Naive thymus-derived CD4-positive, alpha-beta T cell (primary cell): ENCODE data around the gene FNDC3B. TPM values are rescaled to one million over a fixed set of nuclear protein-coding genes. Genes with fewer than 3 reads are reported as not detected.
"Not testable (repeated sequence)": the region's sequence is repeated elsewhere in the genome, so short reads cannot be mapped to it uniquely, and the experiment has no call there.

Experiments used
- ATAC-seq: fragments of 150-1000 bp; cut with Tn5 transposase; 2 replicates; pipeline ENCODE4 v1.10.0; 2021; ENCODE audit warnings: mild to moderate bottlenecking, moderate library complexity
- CTCF ChIA-PET: fragments of 350-600 bp; sonication (Branson Sonifier 250); formaldehyde crosslinking; loops from one replicate; lab custom pipeline; 2021; ENCODE audit warnings: antibody characterized with exemption; lab: Charles Lee
- POLR2A ChIA-PET: fragments of 350-600 bp; sonication (Branson Sonifier 250); formaldehyde crosslinking; loops from one replicate; lab custom pipeline; 2021; ENCODE audit warnings: antibody characterized with exemption, inconsistent platforms; lab: Charles Lee
- DNase-seq, 9 donors: peaks; one replicate each; pipeline versions ENCODE4 v3.0.0 to v3.0.0-alpha.2; 2020 to 2022; ENCODE audit warnings: mixed read lengths in 1 of 9
- H3K27ac ChIP-seq: one replicate; pipeline ENCODE4 v1.7.0; 2013; ENCODE audit warnings: mild to moderate bottlenecking, low read depth, low read length, moderate library complexity
- H3K27me3 ChIP-seq, 2 donors: one replicate each; pipeline ENCODE4 v1.7.0; 2013; ENCODE audit warnings: low read length in 2 of 2, mild to moderate bottlenecking in 2 of 2, moderate library complexity in 2 of 2; ENCODE audit not compliant: control insufficient read depth in 2 of 2, insufficient read depth in 2 of 2
- H3K36me3 ChIP-seq, 3 experiments: 1 replicate in 2 of 3; 2 replicates in 1 of 3; pipeline ENCODE4 v1.7.0; 2013; ENCODE audit warnings: low read length in 3 of 3, mild to moderate bottlenecking in 3 of 3, moderate library complexity in 1 of 3; ENCODE audit not compliant: insufficient read depth in 3 of 3, control insufficient read depth in 2 of 3
- H3K4me1 ChIP-seq, 2 donors: one replicate each; pipeline ENCODE4 v1.7.0; 2013; ENCODE audit warnings: low read length in 2 of 2, mild to moderate bottlenecking in 2 of 2, moderate library complexity in 1 of 2; ENCODE audit not compliant: control insufficient read depth in 2 of 2, insufficient read depth in 2 of 2
- H3K4me3 ChIP-seq: 2 replicates; pipeline ENCODE4 v1.7.0; 2013; ENCODE audit warnings: mild to moderate bottlenecking, low read length
- H3K9me3 ChIP-seq, 3 experiments: 1 replicate in 2 of 3; 2 replicates in 1 of 3; pipeline ENCODE4 v1.7.0; 2013; ENCODE audit warnings: low read length in 3 of 3; ENCODE audit not compliant: control insufficient read depth in 2 of 3
- H3K27ac Mint-ChIP-seq, 9 donors: one replicate each; pipeline ENCODE4 v1.8.0; 2020 to 2022; ENCODE audit warnings: mixed read lengths in 9 of 9, mild to moderate bottlenecking in 8 of 9, moderate library complexity in 5 of 9, inconsistent platforms in 2 of 9
- H3K27me3 Mint-ChIP-seq, 5 donors: one replicate each; pipeline ENCODE4 v1.8.0; 2021 to 2022; ENCODE audit warnings: mixed read lengths in 5 of 5, mild to moderate bottlenecking in 1 of 5
- H3K36me3 Mint-ChIP-seq, 5 donors: one replicate each; pipeline ENCODE4 v1.8.0; 2020 to 2022; ENCODE audit warnings: mixed read lengths in 5 of 5, mild to moderate bottlenecking in 3 of 5, inconsistent platforms in 1 of 5
- H3K4me1 Mint-ChIP-seq, 7 donors: one replicate each; pipeline ENCODE4 v1.8.0; 2020 to 2022; ENCODE audit warnings: mixed read lengths in 7 of 7, mild to moderate bottlenecking in 3 of 7, inconsistent platforms in 1 of 7
- H3K4me3 Mint-ChIP-seq, 10 donors: one replicate each; pipeline ENCODE4 v1.8.0; 2020 to 2022; ENCODE audit warnings: mild to moderate bottlenecking in 10 of 10, mixed read lengths in 10 of 10, moderate library complexity in 6 of 10, inconsistent platforms in 2 of 10
- H3K9me3 Mint-ChIP-seq, 11 donors: one replicate each; pipeline ENCODE4 v1.8.0; 2020 to 2022; ENCODE audit warnings: mixed read lengths in 11 of 11, mild to moderate bottlenecking in 4 of 11, inconsistent platforms in 1 of 11, moderate library complexity in 1 of 11
- intact Hi-C, 2 donors: fragments of 100-400 bp; cut with micrococcal nuclease; formaldehyde crosslinking; loops; one replicate each; pipeline ENCODE4 v1.15.1; 2023
- polyA plus RNA-seq, 2 donors: library from polyadenylated mRNA; unstranded; fragments of 300-500 nt; fragmentation: Illumina TruSeq; gene quantifications; one replicate each; pipeline ENCODE4 v1.2.3, GENCODE V29; 2021
- total RNA-seq, 6 experiments: library from RNA in 5 of 6; stranded (reverse) in 5 of 6; gene quantifications; 1 replicate in 5 of 6; 2 replicates in 1 of 6; pipeline ENCODE4 v1.2.3 and lab custom pipeline; 2021 to 2026

Gene FNDC3B
- total and polyA plus RNA-seq, 7 experiments from 2014 or later: 8.6 to 78.6 (median 25.6) TPM

DNA sequence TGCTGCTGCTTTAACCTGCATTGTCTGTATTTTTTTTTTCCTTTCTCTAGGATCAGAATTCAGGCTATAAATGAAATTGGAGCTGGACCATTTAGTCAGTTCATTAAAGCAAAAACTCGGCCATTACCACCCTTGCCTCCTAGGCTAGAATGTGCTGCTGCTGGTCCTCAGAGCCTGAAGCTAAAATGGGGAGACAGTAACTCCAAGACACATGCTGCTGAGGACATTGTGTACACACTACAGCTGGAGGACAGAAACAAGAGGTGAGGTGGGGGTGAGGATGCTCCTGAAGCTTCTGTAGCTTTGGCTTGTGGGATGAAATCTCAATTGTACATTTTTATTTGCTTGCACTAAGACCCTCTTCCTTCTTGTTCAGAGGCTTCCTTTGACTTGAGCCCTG is 323.2 kb downstream of the FNDC3B start:
- Mint-ChIP-seq H3K27me3 (no peaks in the 10 kb centered on the region), H3K4me1 (peaks cover 0 to 2% (median 0%) of the 10 kb centered on the region in 7 donors), H3K4me3 (no peak overlapping the region), H3K27ac (no peak overlapping the region), H3K9me3 (peaks cover 0 to 15% (median 3%) of the 10 kb centered on the region in 11 donors), H3K36me3 (peaks cover 13 to 91% (median 67%) of the 10 kb centered on the region in 5 donors)
- H3K4me1 ChIP-seq: no peaks in the 10 kb centered on the region
- DNase-seq (no peak), ATAC-seq (no peak)
- no peak overlapping the region for H3K4me3 ChIP-seq
- no peaks in the 10 kb centered on the region for H3K27me3 ChIP-seq
- H3K9me3 ChIP-seq: no peaks in the 10 kb centered on the region
- intact Hi-C loops: no loop called here
- peaks cover 0 to 11% (median 6%) of the 10 kb centered on the region in 3 experiments for H3K36me3 ChIP-seq
- CTCF ChIA-PET: no interaction called here
- POLR2A ChIA-PET: interaction anchor here (1.5 kb wide), 1 partner anchor 16 kb away, joined by 4 read pairs; no protein-coding TSS in a partner anchor
- no peak overlapping the region for H3K27ac ChIP-seq

DNA sequence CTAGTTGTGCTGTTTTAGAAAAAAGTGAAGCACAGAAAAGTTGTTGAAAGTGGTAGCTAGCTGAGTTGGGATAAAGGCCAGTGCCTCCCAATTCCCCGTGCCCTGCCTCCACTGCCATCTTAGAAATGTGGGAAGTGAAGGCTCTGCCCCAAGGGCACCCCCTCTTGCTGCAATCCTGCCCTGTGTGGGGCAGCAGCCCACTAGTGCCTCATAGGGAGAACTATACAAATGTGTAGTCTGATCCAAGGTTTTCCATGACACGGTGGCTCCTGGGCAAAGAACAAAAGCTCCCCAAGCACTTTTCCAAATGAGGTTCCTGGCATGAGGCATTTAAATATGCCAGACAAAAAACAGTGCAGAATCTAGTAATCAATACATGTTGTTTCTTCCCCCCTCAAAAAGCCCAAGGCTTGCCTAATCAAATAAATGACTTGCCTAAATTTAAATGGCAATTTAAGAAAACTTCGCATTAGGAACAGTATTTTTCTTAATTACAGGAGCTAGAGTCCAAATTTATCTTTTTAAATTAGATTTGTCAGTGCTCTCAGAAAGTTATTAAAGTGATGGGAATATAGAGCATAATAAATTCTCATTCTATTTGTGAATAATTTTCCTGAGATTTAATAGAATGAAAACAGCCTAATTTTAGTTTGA is 325.1 kb downstream of the FNDC3B start:
- peaks cover 0 to 6% (median 4%) of the 10 kb centered on the region in 3 experiments for H3K36me3 ChIP-seq
- H3K27ac ChIP-seq: no peak overlapping the region
- Mint-ChIP-seq H3K27me3 (no peaks in the 10 kb centered on the region), H3K4me1 (peaks cover 0 to 2% (median 0%) of the 10 kb centered on the region in 7 donors), H3K36me3 (peaks cover 13 to 89% (median 59%) of the 10 kb centered on the region in 5 donors), H3K4me3 (no peak overlapping the region), H3K27ac (no peak overlapping the region), H3K9me3 (peaks cover 0 to 15% (median 3%) of the 10 kb centered on the region in 11 donors)
- H3K27me3 ChIP-seq: no peaks in the 10 kb centered on the region
- CTCF ChIA-PET: interaction anchor here (0.8 kb wide), 1 partner anchor 22 kb away, joined by 3 read pairs; no protein-coding TSS in a partner anchor
- intact Hi-C loops: no loop called here
- no peaks in the 10 kb centered on the region for H3K9me3 ChIP-seq
- DNase-seq (no peak), ATAC-seq (no peak)
- H3K4me3 ChIP-seq: no peak overlapping the region
- POLR2A ChIA-PET: interaction anchor here (0.8 kb wide), 1 partner anchor 17 kb away, joined by 3 read pairs; no protein-coding TSS in a partner anchor
- H3K4me1 ChIP-seq: no peaks in the 10 kb centered on the region

DNA sequence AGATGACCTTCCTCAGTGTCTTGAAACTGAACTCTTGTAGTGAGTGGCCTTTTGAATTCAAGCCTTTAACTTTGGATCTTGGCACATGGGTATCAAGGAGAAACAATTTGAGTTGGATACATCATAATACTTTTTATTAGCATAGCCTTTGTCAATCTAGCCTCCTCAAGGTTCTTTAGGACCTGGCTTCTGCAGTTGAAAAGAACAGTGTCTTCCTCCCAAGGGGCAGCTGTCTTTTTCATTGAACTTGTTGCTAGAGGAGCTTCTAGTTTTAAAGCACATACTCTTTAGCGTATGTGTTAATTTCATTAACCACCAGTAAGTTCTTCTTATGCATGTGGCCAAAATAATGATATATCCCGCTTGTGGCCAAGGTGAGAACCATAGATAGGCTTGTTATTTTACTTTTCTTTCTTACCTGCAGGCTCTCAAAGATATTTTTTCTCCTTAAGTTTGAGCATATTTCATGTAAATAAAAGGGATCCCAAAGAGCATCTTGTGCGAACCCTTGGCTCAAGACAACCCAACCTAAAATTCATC is 325.7 kb downstream of the FNDC3B start:
- H3K36me3 Mint-ChIP-seq: peaks cover 17 to 91% (median 59%) of the 10 kb centered on the region in 5 donors
- H3K4me1 ChIP-seq: no peaks in the 10 kb centered on the region
- H3K4me3 Mint-ChIP-seq: no peak overlapping the region
- DNase-seq (no peak), ATAC-seq (no peak)
- H3K9me3 ChIP-seq: no peaks in the 10 kb centered on the region
- H3K4me3 ChIP-seq: no peak overlapping the region
- peaks cover 0 to 1% (median 0%) of the 10 kb centered on the region in 7 donors for H3K4me1 Mint-ChIP-seq
- no peaks in the 10 kb centered on the region for H3K27me3 Mint-ChIP-seq
- CTCF ChIA-PET: interaction anchor here (0.8 kb wide), 1 partner anchor 23 kb away, joined by 3 read pairs; no protein-coding TSS in a partner anchor
- H3K27me3 ChIP-seq: no peaks in the 10 kb centered on the region
- H3K36me3 ChIP-seq: peaks cover 0 to 6% (median 4%) of the 10 kb centered on the region in 3 experiments
- no peak overlapping the region for H3K27ac Mint-ChIP-seq
- intact Hi-C loops: no loop called here
- H3K27ac ChIP-seq: no peak overlapping the region
- POLR2A ChIA-PET: no interaction called here
- H3K9me3 Mint-ChIP-seq: peaks cover 0 to 15% (median 3%) of the 10 kb centered on the region in 11 donors

DNA sequence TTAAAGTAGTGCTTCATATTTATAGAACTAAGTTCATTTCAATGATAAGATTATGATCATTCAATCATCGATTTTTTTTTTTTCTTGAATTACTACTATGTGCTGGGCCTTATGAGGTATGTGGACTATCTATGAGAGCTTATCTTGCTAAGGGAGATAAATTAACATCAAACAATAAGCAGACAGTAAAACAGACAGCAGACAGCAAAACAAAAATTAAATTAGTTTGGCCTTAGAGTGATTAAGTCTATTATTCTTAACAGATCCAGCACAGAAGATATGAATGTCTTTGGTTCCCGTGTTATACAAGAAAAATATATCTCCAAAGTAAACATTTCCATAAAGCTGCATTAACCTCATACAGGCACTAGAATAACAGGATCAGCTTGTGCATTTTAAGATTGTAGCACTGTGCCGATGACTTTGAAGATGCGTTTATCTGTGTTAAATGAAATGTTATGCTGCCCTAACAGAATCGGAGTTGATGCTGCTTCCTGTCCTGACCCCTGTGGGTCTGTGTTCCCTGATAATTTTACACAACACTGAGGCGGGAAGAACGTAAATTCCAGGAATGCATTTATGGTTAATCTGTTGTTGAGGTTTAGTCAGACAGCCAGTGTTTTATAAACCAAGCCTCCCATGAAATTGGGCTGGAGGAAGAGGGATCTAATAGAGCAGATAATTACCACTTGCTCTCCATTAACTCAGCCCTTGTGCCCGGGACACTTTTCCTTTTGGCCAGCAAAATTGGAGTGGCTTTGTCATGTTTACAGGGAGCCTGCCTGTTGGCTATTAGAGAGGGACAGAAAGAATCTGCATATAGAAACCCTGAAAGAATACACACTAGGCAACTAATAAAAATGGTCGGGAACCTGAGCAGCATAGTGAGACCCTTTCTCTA is 328.1 kb downstream of the FNDC3B start:
- POLR2A ChIA-PET: no interaction called here
- ATAC-seq (no peak), DNase-seq (no peak)
- no peaks in the 10 kb centered on the region for H3K4me1 ChIP-seq
- H3K36me3 ChIP-seq: peaks cover 0 to 6% (median 0%) of the 10 kb centered on the region in 3 experiments
- H3K4me3 ChIP-seq: no peak overlapping the region
- H3K4me1 Mint-ChIP-seq: no peaks in the 10 kb centered on the region
- CTCF ChIA-PET: no interaction called here
- H3K9me3 Mint-ChIP-seq: no peaks in the 10 kb centered on the region
- H3K9me3 ChIP-seq: no peaks in the 10 kb centered on the region
- no peak overlapping the region for H3K27ac Mint-ChIP-seq
- H3K27me3 ChIP-seq: no peaks in the 10 kb centered on the region
- H3K36me3 Mint-ChIP-seq: peaks cover 12 to 86% (median 59%) of the 10 kb centered on the region in 5 donors
- no peak overlapping the region for H3K27ac ChIP-seq
- H3K4me3 Mint-ChIP-seq: no peak overlapping the region
- intact Hi-C loops: no loop called here
- no peaks in the 10 kb centered on the region for H3K27me3 Mint-ChIP-seq

DNA sequence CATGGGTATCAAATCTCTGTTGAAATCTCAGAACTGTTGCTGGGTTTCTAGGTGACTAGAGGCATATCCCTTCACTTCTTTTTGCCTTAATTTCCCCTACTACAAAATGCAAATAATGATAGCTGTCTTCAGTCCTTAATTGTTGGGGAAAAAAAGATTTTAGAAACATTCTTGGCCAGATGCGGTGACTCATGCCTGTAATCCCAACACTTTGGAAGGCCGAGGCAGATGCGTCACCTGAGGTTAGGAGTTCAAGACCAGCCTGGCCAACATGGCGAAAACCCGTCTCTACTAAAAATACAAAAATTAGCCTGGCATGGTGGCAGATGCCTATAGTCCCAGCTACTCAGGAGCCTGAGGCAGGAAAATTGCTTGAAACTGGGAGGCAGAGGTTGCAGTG is 329.2 kb downstream of the FNDC3B start:
- H3K36me3 ChIP-seq, H3K4me3 ChIP-seq, H3K27ac Mint-ChIP-seq, DNase-seq, intact Hi-C loops, H3K4me1 Mint-ChIP-seq, H3K27me3 Mint-ChIP-seq, ATAC-seq, CTCF ChIA-PET, H3K4me3 Mint-ChIP-seq, H3K4me1 ChIP-seq, H3K27ac ChIP-seq, H3K9me3 Mint-ChIP-seq, H3K27me3 ChIP-seq, H3K9me3 ChIP-seq, POLR2A ChIA-PET: not testable (repeated sequence)
- peaks cover 3 to 84% (median 59%) of the 10 kb centered on the region in 5 donors for H3K36me3 Mint-ChIP-seq

DNA sequence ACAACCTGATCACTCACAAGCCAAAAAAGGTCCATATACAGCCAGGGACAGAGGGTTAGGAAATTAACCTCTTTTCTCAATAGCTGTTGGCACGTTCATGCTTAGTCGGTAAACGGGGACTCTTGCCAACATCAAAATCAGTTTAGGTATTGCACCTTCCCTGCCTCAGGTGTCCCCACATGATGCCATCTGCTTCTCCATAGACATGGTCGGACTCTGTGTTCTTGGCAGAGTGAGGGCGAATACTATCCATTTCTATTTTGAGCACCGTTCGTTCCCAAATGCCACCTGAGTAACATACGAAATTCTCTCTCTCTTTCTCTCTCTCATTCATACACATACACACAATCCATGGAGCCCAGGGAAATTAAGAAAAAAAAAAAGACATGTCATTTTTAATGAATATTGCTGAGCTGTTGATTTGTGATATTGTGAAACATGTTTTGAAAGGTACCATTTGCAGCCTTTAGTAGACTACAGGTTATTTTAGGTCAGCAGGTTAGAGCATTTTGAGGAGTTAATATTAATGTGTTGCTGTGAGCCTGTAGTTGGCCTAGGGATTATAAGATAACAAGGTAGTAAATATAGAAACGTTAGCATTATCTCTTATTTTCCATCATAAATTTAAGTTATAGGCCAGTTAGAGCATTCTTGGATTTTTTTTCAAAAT is 330.3 kb downstream of the FNDC3B start:
- ChIA-PET POLR2A (no interaction called here), CTCF (interaction anchor here (0.6 kb wide), 1 partner anchor 225 kb away, joined by 5 read pairs; no protein-coding TSS in a partner anchor)
- H3K4me3 ChIP-seq: no peak overlapping the region
- no peaks in the 10 kb centered on the region for H3K4me1 ChIP-seq
- intact Hi-C loops: no loop called here
- no peak overlapping the region for H3K27ac ChIP-seq
- Mint-ChIP-seq H3K36me3 (peaks cover 0 to 78% (median 56%) of the 10 kb centered on the region in 5 donors), H3K27me3 (no peaks in the 10 kb centered on the region), H3K9me3 (no peaks in the 10 kb centered on the region), H3K4me3 (no peak overlapping the region), H3K27ac (no peak overlapping the region), H3K4me1 (no peaks in the 10 kb centered on the region)
- no peaks in the 10 kb centered on the region for H3K36me3 ChIP-seq
- H3K9me3 ChIP-seq: no peaks in the 10 kb centered on the region
- no peaks in the 10 kb centered on the region for H3K27me3 ChIP-seq
- DNase-seq: no peak
- ATAC-seq: no peak
